B cell (primary cell): ENCODE data around the gene UGT1A4. TPM values are rescaled to one million over a fixed set of nuclear protein-coding genes. Genes with fewer than 3 reads are reported as not detected.

Experiments used
- ATAC-seq: fragments of 200-7000 bp; cut with Tn5 transposase; one replicate; pipeline ENCODE4 v1.10.0; 2021; ENCODE audit warnings: low read depth, mild to moderate bottlenecking, moderate number of reproducible peaks, moderate library complexity
- CTCF ChIA-PET: fragments of 350-600 bp; sonication (Branson Sonifier 250); formaldehyde crosslinking; loops from one replicate; lab custom pipeline; 2021; ENCODE audit warnings: antibody characterized with exemption, inconsistent platforms; lab: Charles Lee
- POLR2A ChIA-PET: fragments of 350-600 bp; sonication (Branson Sonifier 250); formaldehyde crosslinking; loops from one replicate; lab custom pipeline; 2021; ENCODE audit warnings: antibody characterized with exemption; lab: Charles Lee
- DNase-seq: peaks from one replicate; pipeline ENCODE4 v3.0.0; 2013
- H2AFZ ChIP-seq: 2 replicates; pipeline ENCODE4 v1.6.1; 2012; ENCODE audit warnings: mild to moderate bottlenecking, low read depth, low read length; ENCODE audit not compliant: insufficient read depth, poor library complexity, severe bottlenecking
- H3K27ac ChIP-seq, 2 donors: 1 replicate in 1 of 2; 2 replicates in 1 of 2; pipeline ENCODE4 v1.5.1; 2012 to 2013; ENCODE audit warnings: low read length in 2 of 2, mild to moderate bottlenecking in 2 of 2, moderate library complexity in 1 of 2
- H3K27me3 ChIP-seq, 4 experiments: fragments of 200-600 bp in 1 of 4; sonication (generic) in 1 of 4; replicated peaks in 1 of 4; 1 replicate in 2 of 4; 2 replicates in 2 of 4; pipeline versions ENCODE4 v1.6.1 to v1.7.0; 2013 to 2016; ENCODE audit warnings: low read length in 3 of 4, mild to moderate bottlenecking in 2 of 4, mixed read lengths in 1 of 4, moderate library complexity in 1 of 4; ENCODE audit not compliant: insufficient read depth in 4 of 4, control insufficient read depth in 3 of 4; ENCODE audit errors: control extremely low read depth in 1 of 4
- H3K36me3 ChIP-seq, 2 experiments: replicated peaks in 1 of 2; 1 replicate in 1 of 2; 2 replicates in 1 of 2; pipeline versions ENCODE4 v1.6.1 to v1.7.1; 2013; ENCODE audit warnings: low read length in 1 of 2; ENCODE audit not compliant: insufficient read depth in 2 of 2, control insufficient read depth in 1 of 2; ENCODE audit errors: control extremely low read depth in 1 of 2, extremely low read depth in 1 of 2
- H3K4me1 ChIP-seq, 2 donors: fragments of 200-600 bp in 1 of 2; sonication (generic) in 1 of 2; 1 replicate in 1 of 2; 2 replicates in 1 of 2; pipeline versions ENCODE4 v1.5.1 to v1.6.1; 2013 to 2017; ENCODE audit warnings: low read length in 2 of 2; ENCODE audit not compliant: control insufficient read depth in 2 of 2, insufficient read depth in 2 of 2
- H3K4me2 ChIP-seq: replicated peaks from 2 replicates; pipeline ENCODE3; 2012; ENCODE audit warnings: mild to moderate bottlenecking, low read depth, low read length; ENCODE audit not compliant: poor library complexity, severe bottlenecking
- H3K4me3 ChIP-seq, 5 experiments: fragments of 200-600 bp in 1 of 5; sonication (generic) in 1 of 5; 1 replicate in 3 of 5; 2 replicates in 2 of 5; pipeline versions ENCODE4 v1.5.1 to v1.7.0; 2011 to 2016; ENCODE audit warnings: low read length in 4 of 5, mild to moderate bottlenecking in 4 of 5, low read depth in 2 of 5, control low read depth in 1 of 5, moderate library complexity in 1 of 5; ENCODE audit not compliant: insufficient read depth in 1 of 5; ENCODE audit errors: control extremely low read depth in 1 of 5, extremely low read depth in 1 of 5
- H3K79me2 ChIP-seq: fragments of 200-600 bp; sonication (generic); one replicate; pipeline ENCODE4 v1.6.0; 2016; ENCODE audit warnings: low read length; ENCODE audit not compliant: control insufficient read depth, insufficient read depth
- H3K9ac ChIP-seq: fragments of 200-600 bp; sonication (generic); 2 replicates; pipeline ENCODE4 v1.6.1; 2017; ENCODE audit warnings: mild to moderate bottlenecking, low read length, moderate library complexity
- H3K9me3 ChIP-seq, 3 donors: one replicate each; pipeline versions ENCODE4 v1.6.1 to v1.7.1; 2013; ENCODE audit warnings: low read length in 2 of 3; ENCODE audit not compliant: control insufficient read depth in 2 of 3, insufficient read depth in 1 of 3; ENCODE audit errors: control extremely low read depth in 1 of 3
- H4K20me1 ChIP-seq: 2 replicates; pipeline ENCODE4 v1.6.0; 2012; ENCODE audit warnings: mild to moderate bottlenecking, low read length; ENCODE audit not compliant: insufficient read depth, control insufficient read depth, poor library complexity, severe bottlenecking
- H3K27ac Mint-ChIP-seq: one replicate; pipeline ENCODE4 v1.8.0; 2021; ENCODE audit warnings: mixed read lengths
- H3K27me3 Mint-ChIP-seq: one replicate; pipeline ENCODE4 v1.8.0; 2021; ENCODE audit warnings: mixed read lengths
- H3K4me1 Mint-ChIP-seq: one replicate; pipeline ENCODE4 v1.8.0; 2021; ENCODE audit warnings: mixed read lengths
- H3K4me3 Mint-ChIP-seq: one replicate; pipeline ENCODE4 v1.8.0; 2021; ENCODE audit warnings: mixed read lengths
- H3K9me3 Mint-ChIP-seq: one replicate; pipeline ENCODE4 v1.8.0; 2022; ENCODE audit warnings: mixed read lengths; ENCODE audit not compliant: insufficient read depth
- EZH2 ChIP-seq: IDR thresholded peaks from 2 replicates; pipeline ENCODE4 v1.6.1; 2012; ENCODE audit warnings: borderline replicate concordance, low read depth, mild to moderate bottlenecking, moderate library complexity, low read length; ENCODE audit not compliant: insufficient read depth, poor library complexity, severe bottlenecking
- WGBS: methylation state at CpG from one replicate; pipeline ENCODE4 v1.1.5; 2013; ENCODE audit warnings: missing lambda C conversion rate; ENCODE audit not compliant: insufficient coverage; 5-methylcytosine and 5-hydroxymethylcytosine counted together
- intact Hi-C: fragments of 100-400 bp; cut with micrococcal nuclease; formaldehyde crosslinking; loops from one replicate; pipeline ENCODE4 v1.10.0; 2022
- polyA plus RNA-seq: library from polyadenylated mRNA; depleted of rRNA; stranded (reverse); fragments of >200 nt; gene quantifications from 2 replicates; pipeline ENCODE4 v1.2.3, GENCODE V29; 2012
- total RNA-seq, 2 donors: library from RNA; stranded (reverse); fragments of 120-200 nt in 1 of 2; gene quantifications; 1 replicate in 1 of 2; 2 replicates in 1 of 2; pipeline versions ENCODE4 v1.2.3 to v1.2.4, GENCODE V29; 2013 to 2022
- TF ChIP-seq, protein P1 (sequence below): fragments of 200-600 bp; IDR thresholded peaks from one replicate; pipeline ENCODE4 v1.8.0; 2022; ENCODE audit warnings: antibody characterized with exemption, mild to moderate bottlenecking

Gene UGT1A4
- total and polyA plus RNA-seq, 2 donors (not counting 1 experiment from before 2014, with no cell fraction given): not detected

- Mint-ChIP-seq H3K27ac (no peak overlapping the region), H3K27me3 (peaks cover 16% of the 10 kb centered on the region), H3K4me3 (no peak overlapping the region), H3K9me3 (no peaks in the 10 kb centered on the region), H3K4me1 (no peaks in the 10 kb centered on the region)
- no peak overlapping the region for H3K9ac ChIP-seq
- H3K4me1 ChIP-seq: no peaks in the 10 kb centered on the region
- H4K20me1 ChIP-seq: no peaks in the 10 kb centered on the region
- H3K27ac ChIP-seq: no peak overlapping the region
- DNase-seq (no peak), ATAC-seq (no peak)
- H3K36me3 ChIP-seq: no peaks in the 10 kb centered on the region
- no peak overlapping the region for H3K4me2 ChIP-seq
- no peaks in the 10 kb centered on the region for H3K79me2 ChIP-seq
- H3K27me3 ChIP-seq: peaks cover 0 to 5% (median 0%) of the 10 kb centered on the region in 4 experiments
- intact Hi-C loops: no loop called here
- TF ChIP-seq, protein P1, sequence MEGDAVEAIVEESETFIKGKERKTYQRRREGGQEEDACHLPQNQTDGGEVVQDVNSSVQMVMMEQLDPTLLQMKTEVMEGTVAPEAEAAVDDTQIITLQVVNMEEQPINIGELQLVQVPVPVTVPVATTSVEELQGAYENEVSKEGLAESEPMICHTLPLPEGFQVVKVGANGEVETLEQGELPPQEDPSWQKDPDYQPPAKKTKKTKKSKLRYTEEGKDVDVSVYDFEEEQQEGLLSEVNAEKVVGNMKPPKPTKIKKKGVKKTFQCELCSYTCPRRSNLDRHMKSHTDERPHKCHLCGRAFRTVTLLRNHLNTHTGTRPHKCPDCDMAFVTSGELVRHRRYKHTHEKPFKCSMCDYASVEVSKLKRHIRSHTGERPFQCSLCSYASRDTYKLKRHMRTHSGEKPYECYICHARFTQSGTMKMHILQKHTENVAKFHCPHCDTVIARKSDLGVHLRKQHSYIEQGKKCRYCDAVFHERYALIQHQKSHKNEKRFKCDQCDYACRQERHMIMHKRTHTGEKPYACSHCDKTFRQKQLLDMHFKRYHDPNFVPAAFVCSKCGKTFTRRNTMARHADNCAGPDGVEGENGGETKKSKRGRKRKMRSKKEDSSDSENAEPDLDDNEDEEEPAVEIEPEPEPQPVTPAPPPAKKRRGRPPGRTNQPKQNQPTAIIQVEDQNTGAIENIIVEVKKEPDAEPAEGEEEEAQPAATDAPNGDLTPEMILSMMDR: no peak
- no peak for TF ChIP-seq EZH2
- ChIA-PET POLR2A (no interaction called here), CTCF (interaction anchor here (0.6 kb wide), 1 partner anchor 692 kb away, joined by 3 read pairs; no protein-coding TSS in a partner anchor)
- H3K4me3 ChIP-seq: no peak overlapping the region
- H3K9me3 ChIP-seq: peaks cover 0 to 6% (median 0%) of the 10 kb centered on the region in 3 donors
- no peak overlapping the region for H2AFZ ChIP-seq
- 83% methylated on average over 1 of the region's 2 CpGs for WGBS
These were observed 97.8 kb downstream of the UGT1A4 start for GRCh38 chr2:233816334-233816733.

DNA sequence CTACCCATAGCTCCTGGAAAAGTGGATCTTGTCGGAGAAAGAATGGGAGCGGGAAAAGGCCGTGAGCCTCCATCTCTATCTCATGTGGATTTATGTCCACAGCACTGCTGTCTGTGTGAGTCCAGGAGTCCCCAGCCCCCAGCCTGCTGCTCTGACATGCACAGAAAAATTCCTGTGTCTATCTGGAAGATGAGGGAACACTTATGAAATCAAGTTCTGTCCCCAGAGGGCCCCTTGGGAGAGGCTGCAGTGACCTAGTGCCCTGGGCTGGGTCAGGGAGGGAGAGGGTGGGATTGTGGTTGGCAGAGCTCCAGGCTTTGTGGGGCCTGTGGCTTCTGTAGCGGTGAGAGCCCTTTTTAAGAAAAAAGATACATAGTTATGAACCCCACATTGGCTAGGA lies 98.2 kb downstream of the UGT1A4 start:
- Mint-ChIP-seq H3K27me3 (peaks cover 16% of the 10 kb centered on the region), H3K4me1 (no peaks in the 10 kb centered on the region), H3K27ac (no peak overlapping the region), H3K4me3 (no peak overlapping the region), H3K9me3 (no peaks in the 10 kb centered on the region)
- intact Hi-C loops: no loop called here
- DNase-seq (no peak), ATAC-seq (no peak)
- CTCF ChIA-PET: interaction anchor here (0.6 kb wide), 1 partner anchor 691 kb away, joined by 3 read pairs; no protein-coding TSS in a partner anchor
- no peak overlapping the region for H3K27ac ChIP-seq
- WGBS: 88% methylated on average over 3 of the region's 4 CpGs
- no peak overlapping the region for H3K4me2 ChIP-seq
- no peak for TF ChIP-seq EZH2
- TF ChIP-seq, protein P1: no peak
- no peaks in the 10 kb centered on the region for H4K20me1 ChIP-seq
- H3K4me3 ChIP-seq: no peak overlapping the region
- no peak overlapping the region for H2AFZ ChIP-seq
- peaks cover 0 to 6% (median 0%) of the 10 kb centered on the region in 3 donors for H3K9me3 ChIP-seq
- POLR2A ChIA-PET: no interaction called here
- no peak overlapping the region for H3K9ac ChIP-seq
- H3K27me3 ChIP-seq: peaks cover 0 to 5% (median 0%) of the 10 kb centered on the region in 4 experiments
- H3K79me2 ChIP-seq: no peaks in the 10 kb centered on the region
- H3K4me1 ChIP-seq: no peaks in the 10 kb centered on the region
- no peaks in the 10 kb centered on the region for H3K36me3 ChIP-seq
